HG03354 (cell line): Measurements from ENCODE around the gene CDIPT.
"Not testable (repeated sequence)": the region's sequence is repeated elsewhere in the genome, so short reads cannot be mapped to it uniquely, and the experiment has no call there.

Source experiments
- ATAC-seq: cut with Tn5 transposase; IDR thresholded peaks from one replicate; pipeline ENCODE4 v1.9.1; 2021; ENCODE audit warnings: mild to moderate bottlenecking; ENCODE audit not compliant: unreplicated experiment, poor library complexity, severe bottlenecking

The CDIPT gene

DNA sequence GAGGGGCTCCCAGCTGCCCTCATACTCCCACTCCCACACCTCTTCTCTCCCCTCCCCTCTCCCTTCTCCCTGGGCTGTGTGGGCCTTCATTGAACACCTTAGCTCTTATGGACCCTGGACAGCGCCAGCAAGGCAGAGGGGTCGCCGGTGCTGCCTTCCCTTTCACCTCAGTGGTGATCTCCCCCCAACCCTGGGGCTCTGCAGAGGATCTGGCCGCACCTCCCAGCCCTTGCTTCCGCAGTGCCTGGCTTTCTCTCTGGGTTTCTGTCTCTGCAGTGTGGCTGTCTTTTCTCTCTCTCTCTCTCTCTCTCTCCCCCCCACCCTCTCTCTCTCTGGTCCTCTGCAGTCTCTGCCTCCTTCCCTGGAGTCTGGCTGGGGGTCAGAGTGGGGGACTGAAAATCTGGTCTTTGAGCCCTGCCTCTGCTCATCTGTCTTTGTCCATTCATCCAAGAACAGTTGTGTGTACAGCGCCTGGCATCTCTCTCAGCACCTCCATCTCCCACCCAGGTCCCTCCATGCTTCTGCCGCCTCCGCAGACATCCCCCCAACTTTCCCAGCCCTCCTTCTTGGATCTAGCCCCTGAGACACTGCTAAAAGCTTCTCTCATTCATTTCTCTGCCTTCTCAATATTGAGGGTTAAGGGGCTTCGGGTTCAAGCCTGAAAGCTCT lies 35.2 kb upstream of the CDIPT start:
- no peak for ATAC-seq

DNA sequence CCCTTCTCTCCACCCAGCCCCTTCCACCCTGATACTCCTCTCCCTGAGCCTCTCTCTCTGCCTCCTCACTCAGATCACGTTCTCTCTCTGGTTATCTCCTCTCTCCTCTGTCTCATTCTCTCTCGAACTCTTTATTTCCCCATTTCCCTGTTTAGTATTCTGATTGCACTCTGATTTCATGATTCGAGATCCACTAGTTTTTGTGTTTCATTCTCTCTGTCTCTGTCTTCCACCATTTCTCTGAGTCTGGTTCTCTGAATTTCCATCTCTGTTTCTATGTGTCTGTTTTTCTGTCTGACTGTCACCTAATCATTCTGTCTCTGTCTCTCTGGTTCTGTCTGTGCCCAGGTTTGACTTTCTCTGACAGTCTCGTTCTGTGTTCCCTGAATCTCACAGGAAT lies 34.3 kb upstream of the CDIPT start:
- no peak for ATAC-seq

DNA sequence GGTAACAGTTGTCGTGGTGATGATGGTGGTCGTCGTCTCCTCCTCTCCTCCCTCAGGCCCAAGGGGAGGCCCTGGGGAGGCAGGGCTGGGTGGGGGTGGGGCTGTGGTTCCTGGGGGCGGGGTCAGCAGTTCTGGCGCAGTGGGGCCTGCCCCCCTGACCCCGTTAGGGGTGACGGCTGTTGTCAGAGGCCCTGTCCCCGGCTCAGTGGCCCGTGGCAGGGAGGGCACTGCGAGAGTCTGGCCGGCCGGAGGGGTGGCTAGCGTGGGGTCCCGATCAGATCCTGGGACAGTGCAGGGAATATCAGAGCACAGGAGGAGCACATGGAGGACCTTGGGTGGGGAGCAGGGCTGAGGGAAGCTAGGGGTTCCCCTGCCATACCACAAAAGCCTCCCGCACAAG lies 33.8 kb upstream of the CDIPT start:
- no peak for ATAC-seq

DNA sequence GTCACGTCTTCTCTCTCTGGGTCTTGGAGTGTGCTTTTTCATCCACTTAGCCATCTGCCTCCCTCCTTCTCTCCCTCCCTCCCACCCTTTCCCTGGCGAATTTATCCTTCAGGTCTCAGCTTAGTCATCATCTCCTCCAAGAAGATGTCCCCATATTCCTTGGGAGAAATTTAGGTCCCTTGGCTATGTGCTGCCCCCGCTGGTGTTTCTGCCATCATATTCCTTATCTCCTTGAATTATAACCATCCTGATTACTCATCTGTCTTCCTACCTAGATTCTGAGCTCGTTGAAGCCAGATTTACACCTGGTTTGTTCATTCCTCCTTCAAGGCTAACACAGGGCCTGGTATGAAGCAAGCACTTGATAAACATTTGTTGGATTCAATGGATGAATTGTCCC lies 31.3 kb upstream of the CDIPT start:
- no peak for ATAC-seq

GRCh38 chr16:29893553-29893952 lies 30.5 kb upstream of the CDIPT start:
- ATAC-seq = no peak

DNA sequence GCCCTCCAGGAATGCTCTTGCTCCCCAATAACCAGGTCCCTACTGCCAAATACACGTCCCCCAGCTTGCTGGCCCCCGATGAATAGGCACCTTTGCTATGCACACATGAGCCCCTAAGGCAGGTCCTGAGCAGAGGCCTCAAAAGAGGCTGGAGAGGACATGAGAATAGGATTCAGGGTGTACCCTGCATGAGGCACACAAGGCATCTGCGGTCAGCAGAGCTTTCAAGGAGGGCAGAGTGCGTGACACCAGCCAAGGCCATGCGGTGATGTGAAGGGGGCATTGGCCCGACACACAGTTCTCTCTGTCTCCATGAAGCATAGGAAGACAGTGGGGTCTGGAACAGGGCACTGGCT lies 29.4 kb upstream of the CDIPT start:
- ATAC-seq = no peak

DNA sequence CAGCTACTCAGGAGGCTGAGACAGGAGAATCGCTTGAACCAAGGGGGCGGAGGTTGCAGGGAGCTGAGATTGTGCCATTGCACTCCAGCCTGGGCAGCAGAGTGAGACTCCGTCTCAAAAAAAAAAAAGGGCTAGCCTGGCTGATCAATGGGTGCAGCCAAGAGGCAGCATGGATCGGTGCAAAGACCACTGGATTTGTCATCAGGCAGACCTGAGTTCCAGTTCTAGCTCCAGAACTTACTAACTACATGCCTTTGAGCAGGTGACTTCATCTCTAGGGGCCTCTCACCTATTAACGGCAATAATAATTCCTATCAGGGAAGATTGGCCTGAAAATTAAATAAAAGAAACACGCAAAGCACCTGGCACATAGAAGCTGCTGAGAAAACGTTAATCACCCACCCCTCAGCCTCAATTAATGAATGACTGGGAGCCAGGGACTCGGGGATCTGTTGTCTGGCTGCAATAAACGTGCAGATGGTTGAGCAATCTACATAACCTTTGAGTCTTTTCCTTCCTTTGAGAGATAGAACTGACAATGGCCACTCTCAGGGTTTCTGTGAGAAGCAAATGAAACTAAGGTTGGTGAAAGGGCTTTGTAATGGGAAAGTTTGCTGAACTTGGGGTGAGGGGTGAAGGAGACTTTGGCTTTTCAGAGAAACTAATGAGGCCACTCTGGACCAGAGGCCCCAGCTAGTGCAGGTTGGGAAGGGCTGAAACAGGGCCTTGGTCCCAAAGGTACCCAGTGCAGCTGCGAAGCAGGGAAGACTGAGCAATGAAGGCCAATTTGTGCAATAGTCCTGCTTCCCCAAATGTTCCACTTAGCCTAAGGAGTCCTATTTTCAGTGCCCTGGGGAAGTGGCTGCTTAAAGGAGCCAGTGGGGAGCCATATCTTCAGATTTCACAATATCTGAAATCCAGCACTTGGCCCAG lies 28.8 kb upstream of the CDIPT start:
- no peak for ATAC-seq

GRCh38 chr16:29889372-29889771 lies 26.3 kb upstream of the CDIPT start:
- not testable (repeated sequence) for ATAC-seq

DNA sequence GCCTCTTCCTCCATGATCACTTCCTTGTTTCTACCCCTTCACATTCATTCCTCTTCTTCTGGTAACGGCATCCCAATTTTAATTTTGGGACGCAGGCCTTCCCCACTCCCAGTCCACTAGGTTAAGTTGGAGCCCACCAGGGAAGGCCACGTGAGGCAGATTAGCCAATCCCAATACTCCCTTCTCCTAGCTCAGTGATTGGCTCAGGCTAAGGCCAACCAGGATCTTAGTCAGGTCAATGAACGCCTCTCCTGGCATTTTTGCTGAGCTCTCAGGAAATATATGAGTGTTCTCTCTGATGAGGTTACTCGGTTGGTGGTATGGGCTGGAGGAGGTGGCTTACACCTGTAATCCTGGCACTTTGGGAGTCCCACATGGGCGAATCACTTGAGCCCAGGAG lies 21.0 kb upstream of the CDIPT start:
- ATAC-seq = no peak

- ATAC-seq = no peak
Observed at GRCh38 chr16:29881050-29881449, 18.0 kb upstream of the CDIPT start.

GRCh38 chr16:29878172-29878571 lies 15.1 kb upstream of the CDIPT start:
- no peak for ATAC-seq

DNA sequence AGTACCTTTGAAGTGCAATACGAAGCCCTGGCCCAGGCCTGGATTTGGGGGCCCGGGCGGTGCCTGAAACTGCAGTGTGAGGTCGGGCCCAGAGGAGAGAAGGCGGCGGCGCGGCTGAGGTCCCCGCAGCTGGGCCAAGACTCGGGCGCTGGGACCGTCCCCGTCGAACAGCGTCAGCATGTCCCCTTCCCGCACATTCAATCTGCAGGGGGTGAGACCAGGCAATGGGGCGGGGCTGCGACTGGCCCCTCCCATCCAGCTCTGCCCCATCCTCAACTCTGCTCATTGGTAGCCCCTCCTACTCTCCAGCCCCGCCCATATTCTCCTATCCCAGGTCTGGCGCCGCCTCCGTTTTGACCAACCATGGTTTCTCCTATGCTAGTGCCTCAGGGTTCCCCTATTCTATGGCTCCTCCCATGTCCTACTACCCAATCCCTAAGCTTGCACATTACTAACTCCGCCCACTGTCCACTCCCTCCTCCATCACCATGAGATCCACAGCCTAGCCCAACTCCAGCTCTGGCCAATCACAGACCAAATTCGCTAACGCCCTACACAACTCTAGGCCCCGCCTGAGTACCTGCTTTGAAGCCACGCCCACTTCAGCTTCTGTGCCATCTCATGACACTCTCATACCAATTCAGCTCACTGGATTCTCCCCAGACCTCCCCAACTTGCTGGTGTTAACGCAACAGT lies 14.4 kb upstream of the CDIPT start:
- no peak for ATAC-seq

DNA sequence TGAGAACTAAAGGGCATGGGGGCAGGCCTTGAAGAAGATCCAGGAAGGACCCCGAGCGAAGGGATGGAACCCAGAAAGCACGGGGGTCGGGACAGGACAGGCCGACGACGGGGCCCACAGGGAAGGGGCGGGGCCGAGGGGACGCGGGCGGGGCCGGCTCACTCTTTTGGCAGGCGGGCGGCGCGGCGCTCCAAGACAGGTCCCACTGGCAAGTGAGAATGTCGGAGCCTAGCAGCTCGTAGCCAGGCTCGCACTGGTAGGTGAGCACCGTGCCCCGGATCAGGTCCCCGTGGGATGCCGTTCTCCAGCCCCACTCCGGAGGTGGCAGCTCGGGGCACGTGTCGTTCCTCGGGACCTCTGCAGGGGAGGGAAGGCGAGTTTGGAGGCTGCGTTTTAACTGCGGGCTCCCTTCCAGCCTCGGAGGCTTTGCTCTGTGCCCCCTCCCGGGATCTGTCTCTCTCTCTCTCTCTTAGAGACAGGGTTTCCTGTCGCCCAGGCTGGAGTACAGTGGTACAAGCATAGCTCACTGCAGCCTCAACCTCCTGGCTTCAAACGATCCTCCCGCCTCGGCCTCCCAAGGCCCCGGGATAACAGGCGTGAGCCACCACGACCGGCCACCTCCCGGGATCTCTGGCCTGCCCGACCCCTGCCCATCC lies 13.7 kb upstream of the CDIPT start:
- no peak for ATAC-seq

DNA sequence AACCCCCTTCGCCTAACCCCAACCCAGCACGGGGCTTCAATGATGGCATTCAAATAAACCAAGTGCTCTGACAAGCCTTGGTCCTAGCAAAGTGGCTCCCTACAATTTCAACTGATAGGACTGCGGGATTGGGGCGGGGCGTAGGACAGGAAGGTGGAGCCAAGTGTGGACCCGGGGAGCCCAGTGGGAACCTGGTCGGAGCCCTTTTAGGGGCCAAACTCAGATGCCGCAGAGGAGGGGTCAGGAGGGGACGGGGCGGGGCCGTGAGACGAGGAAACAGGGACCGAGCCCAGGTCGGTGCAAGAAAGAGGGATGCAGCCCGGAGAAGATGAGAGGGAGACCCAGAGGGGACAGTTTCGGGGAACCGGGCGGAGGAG lies 13.2 kb upstream of the CDIPT start:
- ATAC-seq = no peak

DNA sequence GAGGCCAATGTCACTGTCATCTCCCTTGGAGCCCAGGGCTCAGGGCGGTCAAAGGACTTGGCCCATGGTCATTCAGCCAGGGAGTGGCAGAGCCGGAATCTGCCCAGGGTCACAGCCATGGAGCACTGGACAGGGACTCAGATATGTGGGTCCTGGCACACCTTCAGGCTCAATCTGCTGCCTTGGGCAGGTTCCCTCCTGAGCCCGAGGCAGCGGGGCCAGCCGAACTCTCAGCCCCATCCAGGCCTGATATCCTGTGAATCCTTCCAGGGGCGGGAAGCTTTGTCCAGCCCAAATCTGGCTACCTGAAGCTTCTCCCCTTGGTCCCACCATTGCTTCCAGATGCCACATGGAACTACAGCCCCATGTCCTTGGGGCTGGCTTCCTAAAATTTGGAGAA lies 12.2 kb upstream of the CDIPT start:
- ATAC-seq = no peak

DNA sequence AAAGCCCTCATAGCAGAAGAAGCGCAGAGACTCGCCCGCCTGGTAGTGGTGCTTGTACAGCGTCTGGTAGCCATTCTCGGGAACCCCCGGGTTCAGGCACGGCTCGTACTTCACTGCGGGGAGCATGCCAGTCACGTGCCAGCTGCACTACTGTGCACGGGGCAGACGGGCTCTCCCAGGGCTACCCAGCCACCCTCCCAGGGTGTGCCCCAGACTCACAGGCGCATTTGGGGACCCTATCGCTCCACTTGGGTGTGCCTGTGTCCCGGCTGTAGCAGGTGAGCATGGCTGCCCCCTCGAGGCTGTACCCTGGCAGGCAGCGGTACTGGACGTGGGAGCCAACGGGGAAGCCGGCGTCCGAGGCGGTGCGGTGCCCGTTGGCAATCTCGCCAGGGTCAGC lies 10.3 kb upstream of the CDIPT start:
- ATAC-seq = no peak

GRCh38 chr16:29871822-29872546 lies 9.0 kb upstream of the CDIPT start:
- no peak for ATAC-seq

GRCh38 chr16:29869067-29869466 lies 6.0 kb upstream of the CDIPT start:
- not testable (repeated sequence) for ATAC-seq

GRCh38 chr16:29868396-29869009 lies 5.5 kb upstream of the CDIPT start:
- ATAC-seq = no peak
